ENCODE measurements around the gene RNF113B.

RNF113B gene

DNA sequence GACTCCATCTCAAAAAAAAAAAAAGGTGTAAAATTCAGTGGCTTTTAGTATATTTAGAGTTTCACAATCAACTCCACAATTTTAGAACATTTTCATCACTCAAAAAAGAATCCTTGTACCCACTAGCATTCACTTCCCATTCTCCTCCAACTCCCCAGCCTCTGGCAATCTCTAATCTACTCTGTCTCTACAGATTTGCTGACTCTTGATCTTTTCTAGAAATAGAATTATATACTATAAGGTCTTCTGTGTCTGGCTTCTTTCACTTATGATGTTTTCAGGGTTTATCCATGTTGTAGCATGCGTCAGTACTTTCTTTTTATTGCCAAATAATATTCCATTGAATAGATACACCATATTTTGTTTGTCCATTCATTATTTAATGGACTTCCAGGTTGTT lies 42.2 kb downstream of the RNF113B start:
- no peak for DNase-seq

DNA sequence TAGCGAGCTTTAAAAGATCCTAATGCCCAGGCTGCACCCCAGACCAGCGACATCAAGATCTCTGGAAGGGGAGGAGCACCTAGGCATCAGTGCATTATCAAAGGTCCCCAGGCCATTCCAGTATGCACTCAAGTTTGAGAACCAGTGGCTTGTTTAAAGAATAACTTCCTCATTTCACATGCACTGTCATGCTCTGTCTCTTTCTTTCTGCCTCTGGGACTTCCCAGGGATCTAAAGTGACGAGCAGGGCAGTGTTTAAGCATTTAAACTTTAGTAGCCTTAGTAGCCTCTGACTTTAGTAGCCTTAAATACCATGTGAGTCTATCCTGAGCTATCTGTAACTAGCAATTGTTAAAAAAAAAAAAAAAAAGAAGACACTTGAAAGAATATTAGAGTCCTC lies 43.1 kb downstream of the RNF113B start:
- no peak for DNase-seq

- no peak for DNase-seq
These were observed 47.9 kb downstream of the RNF113B start for GRCh38 chr13:98129059-98129746.

All from DMS 273 treated with DMSO at 0.1 percent for 48 hours (cell line).